ENCODE results near the gene ZNF423.

ZNF423 gene

DNA sequence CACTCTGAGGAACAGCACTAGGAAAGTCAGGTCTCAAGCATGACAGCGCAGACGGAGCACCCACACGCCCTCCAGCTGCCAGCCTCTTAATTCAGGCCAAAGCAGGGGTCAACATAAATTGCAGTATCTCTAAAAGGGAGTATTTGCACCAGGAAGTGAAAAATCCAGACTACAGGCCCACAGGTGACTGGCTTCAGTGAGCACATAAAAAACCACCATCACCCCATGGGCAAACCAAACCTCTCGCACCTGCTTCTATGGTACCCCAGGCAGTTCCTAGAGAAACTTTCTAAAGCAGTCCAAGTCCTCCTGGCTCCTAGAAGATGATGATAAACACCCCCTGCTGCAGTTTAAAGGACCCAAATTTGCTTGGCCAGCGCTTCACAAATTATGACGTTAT lies 129.8 kb downstream of the ZNF423 start:
- DNase-seq (ENCODE audit: low read depth in 2 of 2): no peak

DNA sequence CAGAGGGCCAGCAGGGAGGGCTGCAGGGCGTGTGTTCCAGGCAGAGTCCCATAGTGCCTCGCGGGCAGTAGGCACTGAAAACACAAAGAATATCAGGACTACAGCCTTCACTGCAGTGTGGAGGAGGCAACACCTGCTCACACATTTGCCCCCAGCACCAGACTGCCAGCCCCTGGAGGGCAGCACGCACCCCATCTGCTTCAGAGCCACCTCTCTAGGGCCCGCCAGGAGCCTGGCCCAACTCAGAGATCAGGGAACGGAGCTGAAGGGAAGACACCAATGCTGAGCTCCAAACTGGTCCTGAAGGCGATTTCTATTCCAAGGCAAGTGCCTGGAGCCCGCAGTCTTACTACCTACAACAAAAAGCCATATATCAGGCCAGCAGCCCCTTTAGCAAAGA lies 130.3 kb downstream of the ZNF423 start:
- no peak for DNase-seq (ENCODE audit: low read depth in 2 of 2)

DNA sequence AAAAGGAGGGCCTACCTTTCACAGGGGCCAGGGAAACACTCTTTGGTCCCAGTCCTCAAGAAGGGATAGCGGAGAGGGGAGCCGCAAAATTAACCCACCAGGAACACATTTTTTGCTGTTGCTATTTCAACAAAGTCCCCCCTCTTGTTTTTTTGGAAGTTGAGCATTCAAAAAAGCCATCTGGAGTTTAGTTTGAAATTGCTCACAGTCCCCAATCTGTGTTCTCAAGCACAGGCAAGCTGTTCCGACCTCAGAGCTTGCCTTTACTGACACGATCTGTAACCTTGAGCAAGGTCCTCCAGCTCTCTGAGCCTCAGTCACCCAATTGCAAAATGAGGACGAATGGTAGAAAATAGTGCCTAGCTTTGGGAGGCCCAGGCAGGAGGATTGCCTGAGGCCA lies 131.1 kb downstream of the ZNF423 start:
- DNase-seq (ENCODE audit: low read depth in 2 of 2): no peak

DNA sequence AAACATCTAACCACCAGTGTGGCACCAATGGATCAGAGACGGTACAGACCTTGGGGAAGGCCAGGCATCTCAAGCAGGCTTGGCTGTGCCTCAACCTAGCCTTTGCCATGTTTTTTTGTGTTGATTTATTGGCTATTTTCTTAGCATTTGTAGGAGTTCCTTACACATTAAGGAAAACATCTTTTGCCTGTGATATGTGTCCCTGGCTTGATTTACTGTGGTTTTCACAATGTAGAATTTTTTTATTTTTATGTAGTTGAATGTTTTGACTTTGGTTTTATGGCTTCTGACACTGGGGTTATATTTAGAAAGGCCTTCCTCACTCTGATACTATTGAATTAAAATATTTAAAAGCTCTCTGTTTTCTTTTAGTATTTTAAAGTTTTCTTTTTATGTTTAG lies 132.6 kb downstream of the ZNF423 start:
- no peak for DNase-seq (ENCODE audit: low read depth in 2 of 2)

DNA sequence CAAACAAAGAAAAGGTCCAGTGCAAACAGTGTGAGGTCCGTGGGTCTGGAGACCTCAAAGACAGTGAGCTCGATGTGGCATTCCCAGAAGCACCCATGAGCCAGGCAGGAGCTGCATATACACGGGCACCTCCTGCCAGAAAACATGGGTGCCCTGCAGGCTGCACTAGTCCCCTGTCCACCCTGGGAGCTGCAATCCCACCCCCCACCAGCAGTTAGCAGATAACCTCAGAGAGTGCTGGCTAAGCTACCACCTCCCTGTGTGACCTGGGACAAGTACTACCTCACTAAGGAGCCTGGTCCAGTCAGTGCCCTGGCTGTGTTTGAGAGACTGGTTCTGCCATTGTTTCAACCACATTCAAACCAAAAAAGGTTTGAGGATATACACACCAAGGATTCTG lies 135.7 kb downstream of the ZNF423 start:
- no peak for DNase-seq (ENCODE audit: low read depth in 2 of 2)

DNA sequence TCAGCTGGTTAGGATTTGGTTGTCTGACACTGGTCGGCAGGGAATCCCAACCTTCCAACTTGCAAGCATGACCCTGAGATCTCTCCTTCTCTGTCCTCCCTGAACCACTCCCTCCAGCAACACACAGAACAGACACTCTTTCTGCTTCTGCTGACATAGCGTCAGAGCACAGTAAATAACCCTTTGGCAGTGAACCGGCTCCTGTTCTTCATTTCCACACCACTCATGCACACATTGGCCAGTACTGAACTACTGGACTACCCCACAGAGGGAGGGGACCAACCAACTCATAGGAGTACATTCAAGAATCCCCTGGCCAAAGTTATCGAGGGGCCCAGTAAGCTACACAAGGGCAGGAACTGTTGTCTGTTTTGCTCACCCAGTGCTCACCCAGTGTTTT lies 138.2 kb downstream of the ZNF423 start:
- no peak for DNase-seq (ENCODE audit: low read depth in 2 of 2)

DNA sequence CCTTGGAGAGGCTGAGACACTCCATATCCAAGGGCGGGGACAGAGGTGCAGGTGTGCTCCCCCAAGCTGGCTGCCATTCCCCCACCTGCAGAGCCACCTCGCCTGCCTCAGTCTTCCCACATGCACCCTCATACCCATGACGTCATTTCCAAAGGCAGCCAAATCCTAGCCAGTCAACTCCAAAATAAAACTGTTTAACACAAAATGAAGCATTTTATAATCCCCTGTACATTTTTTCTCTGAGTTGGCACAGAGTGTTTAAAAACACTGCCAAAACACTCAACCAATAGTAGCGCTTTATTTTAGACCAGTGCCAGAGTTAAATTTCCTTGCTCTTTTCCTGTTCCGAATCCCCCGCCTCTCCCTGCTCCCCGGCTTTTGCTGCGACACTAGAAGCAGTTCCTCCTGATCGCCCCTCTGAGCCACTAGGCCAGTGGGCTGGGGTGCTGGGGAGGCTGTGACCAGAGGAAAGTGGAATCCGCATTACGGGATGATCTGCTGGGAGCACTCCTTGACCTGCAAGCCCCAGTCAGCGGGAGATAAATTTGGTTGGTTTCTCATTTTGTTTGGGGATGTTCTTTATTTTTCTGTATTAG lies 139.5 kb downstream of the ZNF423 start:
- no peak for DNase-seq (ENCODE audit: low read depth in 2 of 2)

DNA sequence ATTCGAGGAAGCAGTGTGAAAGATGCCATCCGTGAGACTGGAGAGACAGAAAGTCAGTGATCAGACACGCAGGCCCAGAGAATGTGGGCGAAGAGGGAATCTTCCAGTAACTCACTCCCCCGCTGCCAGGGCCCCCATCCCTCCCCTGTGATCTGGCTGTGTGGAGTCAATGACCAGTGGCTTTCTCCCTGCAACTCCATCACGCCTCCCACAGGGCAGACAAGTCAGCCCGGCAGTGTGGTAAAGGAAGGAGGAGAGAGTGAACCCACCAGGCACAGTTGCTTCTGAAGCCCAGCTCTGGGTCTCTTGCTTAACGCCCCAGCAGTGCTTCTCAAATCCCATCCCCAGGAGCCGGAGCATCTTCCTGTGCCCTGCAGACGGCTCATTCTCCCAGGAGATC lies 142.1 kb downstream of the ZNF423 start:
- DNase-seq (ENCODE audit: low read depth in 2 of 2): no peak

DNA sequence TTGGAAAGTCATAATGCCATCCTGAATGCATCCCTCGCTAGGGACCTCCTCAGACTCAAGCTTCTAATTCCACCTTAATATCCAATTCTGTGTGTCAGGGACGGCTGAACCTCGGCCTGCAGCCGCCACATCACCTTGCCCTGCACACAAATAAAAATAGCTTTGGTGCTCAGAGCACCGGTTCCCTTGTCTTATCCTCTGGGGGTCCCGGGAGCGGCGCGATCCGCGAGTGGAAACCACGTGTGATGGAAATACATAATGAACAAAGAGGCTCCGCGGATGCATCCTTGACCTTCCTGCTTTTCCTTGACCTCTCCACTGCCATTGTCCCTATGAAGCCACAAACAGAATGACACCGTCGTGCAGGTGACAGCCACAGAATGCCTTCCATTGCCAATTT lies 143.4 kb downstream of the ZNF423 start:
- DNase-seq (ENCODE audit: low read depth in 2 of 2): no peak

DNA sequence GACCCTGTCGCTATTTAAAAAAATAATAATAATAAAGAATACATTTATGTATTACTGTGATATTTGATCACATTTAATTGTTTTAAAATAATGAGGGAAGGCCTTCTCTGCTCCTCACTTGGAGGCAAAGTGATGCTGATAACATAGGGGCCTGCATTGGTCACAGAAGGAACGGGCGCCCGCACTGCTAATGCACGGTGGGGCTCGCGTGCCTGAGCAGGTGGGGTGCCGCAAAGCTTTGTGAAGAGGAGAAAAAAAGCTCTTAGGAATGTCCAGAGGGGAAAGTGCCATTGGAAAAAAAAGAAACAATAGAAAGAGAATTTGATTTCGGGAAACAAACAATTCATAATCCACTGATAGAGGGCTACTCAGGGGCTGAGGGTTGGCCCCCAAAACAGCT lies 143.8 kb downstream of the ZNF423 start:
- no peak for DNase-seq (ENCODE audit: low read depth in 2 of 2)

DNA sequence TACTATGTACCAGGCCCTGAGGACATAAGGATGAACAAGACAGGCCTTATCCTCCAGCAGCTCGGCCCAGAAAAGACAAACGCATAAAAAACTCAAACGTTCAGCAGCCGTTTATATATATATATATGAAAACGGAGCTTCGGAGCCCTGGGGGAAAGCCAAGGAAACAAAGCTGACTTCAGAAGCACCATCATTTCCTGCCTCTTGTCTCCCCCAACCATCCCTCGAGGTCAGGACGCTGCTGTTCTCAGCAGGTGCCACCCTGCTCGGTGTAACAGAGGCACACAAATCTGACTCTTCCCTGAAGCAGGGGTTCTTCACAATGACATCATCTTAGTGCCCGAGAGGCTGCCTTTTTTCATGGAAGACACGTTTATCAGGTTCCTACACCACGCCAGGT lies 146.9 kb downstream of the ZNF423 start:
- no peak for DNase-seq (ENCODE audit: low read depth in 2 of 2)

DNA sequence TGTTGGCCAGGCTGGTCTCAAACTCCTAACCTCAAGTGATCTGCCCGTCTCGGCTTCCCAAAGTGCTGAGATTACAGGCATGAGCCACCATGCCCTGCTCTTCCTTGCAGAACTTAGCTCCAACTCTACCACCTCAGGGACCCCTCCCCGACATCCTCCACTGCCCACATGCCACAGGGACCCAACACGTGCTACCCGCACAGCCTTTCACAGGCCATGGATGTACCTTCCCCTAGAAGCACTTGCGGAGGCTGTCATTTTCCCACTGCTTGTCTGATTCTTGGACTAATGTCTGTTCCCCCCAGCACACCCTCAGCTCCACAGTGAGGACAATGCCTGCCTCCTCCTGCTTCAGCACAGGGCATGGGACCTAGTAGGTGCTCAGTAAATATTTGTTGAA lies 147.4 kb downstream of the ZNF423 start:
- DNase-seq (ENCODE audit: low read depth in 2 of 2): no peak

DNA sequence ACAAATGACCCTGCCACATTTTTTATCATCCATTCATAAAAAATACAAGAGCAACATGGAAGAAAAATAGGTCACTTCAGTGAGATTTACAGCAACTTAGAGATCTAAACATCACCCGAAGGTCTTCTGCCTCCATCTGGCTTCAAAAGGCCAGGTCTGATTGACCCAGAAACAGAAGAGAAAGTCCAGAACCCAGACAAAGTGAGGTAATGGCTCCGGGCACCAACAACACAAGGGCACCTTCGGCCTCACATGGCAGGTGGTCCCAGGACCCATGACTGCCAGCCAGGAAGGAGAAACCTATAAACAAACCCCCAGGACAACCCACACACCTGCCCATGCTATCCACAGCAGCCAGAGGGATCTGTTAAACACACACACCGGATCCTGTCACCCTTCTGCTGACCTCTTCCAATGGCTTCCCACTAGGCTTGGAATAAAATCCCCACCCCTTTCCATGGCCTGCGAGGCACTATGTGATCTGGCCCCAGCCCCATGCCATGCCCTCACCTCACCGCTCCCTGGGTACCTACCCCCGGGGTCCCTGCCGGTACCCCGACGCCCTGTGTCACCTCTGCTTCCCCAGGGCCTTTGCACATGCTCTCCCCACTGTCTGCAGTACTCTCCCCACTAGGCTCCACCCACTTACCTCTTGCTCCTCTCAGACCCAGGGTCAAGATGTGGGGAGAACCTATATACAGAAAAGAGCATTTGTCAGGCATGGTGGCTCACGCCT lies 149.1 kb downstream of the ZNF423 start:
- DNase-seq (ENCODE audit: low read depth in 2 of 2): no peak

DNA sequence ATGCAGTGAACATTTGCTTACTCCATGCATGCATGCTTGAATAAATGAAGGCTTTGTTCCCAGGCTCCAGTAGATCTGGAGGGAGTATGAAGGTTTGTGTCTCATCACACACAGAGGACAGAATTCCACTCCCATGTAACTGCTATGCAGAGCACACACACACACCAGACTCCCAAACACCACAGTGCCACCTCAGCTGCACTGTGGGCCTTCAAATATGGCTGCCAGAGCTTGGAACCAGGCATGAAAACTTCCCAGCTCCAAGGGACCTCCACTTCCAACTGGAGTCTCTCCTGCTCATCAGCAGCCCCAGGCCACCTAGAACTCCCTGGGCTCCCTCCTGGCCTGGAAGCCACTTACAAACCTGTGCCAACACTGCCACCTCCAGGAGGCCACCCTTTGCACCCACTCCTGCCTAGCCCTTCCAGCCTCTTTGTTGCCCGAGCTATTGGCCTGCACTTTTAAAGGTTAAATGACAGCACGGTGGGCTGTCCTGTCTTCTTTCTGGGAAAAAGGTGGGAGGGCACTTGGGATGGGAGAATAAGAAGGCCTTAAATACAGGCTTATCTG lies 151.2 kb downstream of the ZNF423 start:
- no peak for DNase-seq (ENCODE audit: low read depth in 2 of 2)

DNA sequence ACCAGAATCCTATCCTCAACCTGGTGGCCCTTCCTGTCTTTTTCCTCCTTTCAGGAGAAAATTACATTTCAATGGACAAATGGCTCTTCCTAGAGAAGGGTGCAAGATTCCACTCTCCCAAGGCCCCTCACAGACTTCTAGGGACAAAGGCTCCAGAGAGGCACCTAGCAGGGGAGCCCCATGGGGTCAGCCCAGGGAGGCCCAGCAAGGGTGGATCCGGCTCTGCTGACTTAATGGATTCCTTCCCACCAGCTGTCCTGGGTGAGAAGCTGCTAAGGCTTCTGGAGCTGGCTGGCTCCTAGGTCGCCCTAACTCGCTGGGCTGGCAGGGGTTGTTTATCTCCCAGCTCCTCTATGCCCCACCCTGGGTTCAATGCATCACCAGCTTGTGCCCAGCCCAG lies 152.4 kb downstream of the ZNF423 start:
- DNase-seq (ENCODE audit: low read depth in 2 of 2): no peak

DNA sequence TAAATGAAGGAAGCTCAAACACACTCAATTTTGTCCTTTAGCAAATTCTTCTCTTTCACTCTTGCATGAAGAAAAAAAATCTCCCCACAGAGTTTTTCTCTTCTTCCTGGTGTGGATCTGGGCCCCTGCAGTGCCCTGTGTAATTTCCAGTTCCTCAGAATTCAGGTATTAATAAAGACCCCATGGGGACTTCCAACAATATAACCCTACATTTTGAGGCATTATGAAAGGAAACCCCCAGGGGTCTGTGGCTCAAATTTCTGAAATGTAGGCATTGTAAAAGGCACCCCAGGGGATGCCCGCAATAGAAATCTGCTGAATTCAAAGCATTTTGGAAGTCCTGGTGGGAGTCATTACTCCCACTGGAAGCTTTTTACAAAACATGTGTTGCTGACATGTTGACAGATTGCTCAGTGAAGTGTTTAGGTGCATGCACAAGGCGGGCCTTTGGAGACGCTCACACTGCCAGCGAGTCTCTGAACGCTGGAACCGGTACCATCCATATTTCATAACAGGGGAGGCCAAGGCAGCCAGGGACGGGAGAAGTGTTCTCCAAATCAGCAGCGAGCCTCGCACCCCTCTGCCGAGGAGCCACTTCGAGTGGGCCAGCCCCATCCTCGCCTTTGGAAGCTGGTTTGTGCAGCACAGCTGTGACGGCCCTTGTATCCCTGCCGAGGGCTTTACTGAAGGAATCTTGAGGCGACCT lies 154.0 kb downstream of the ZNF423 start:
- no peak for DNase-seq (ENCODE audit: low read depth in 2 of 2)

DNA sequence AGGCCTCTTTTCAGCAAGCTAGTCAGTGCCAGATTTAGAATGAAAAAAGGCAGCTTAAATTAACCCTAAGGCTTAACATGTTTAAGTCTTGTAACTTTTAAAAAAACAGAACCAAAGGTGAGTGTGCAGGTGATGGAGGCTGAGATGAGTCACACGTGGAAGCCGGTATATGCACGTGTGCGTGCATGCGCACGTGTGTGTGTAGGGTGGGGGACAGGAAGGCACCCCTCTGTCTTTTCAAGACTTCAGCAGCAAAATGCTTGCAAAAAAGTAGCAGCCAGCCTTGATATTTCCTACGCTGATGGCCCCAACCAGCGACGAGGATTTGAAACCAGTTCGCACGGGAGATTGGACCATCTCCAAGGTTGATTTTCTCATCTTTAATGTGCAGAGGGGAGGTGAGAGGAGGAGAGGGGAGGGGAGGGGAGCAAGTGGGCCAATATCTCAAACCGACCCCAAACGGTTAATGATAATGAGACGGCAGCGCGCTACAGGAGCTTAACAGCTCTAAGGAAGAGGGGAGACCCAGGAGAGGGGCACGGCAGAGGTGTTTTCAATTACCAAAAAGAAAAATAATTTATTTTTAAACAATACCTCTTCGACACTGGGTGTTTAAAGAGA lies 154.7 kb downstream of the ZNF423 start:
- DNase-seq (ENCODE audit: low read depth in 2 of 2): no peak

DNA sequence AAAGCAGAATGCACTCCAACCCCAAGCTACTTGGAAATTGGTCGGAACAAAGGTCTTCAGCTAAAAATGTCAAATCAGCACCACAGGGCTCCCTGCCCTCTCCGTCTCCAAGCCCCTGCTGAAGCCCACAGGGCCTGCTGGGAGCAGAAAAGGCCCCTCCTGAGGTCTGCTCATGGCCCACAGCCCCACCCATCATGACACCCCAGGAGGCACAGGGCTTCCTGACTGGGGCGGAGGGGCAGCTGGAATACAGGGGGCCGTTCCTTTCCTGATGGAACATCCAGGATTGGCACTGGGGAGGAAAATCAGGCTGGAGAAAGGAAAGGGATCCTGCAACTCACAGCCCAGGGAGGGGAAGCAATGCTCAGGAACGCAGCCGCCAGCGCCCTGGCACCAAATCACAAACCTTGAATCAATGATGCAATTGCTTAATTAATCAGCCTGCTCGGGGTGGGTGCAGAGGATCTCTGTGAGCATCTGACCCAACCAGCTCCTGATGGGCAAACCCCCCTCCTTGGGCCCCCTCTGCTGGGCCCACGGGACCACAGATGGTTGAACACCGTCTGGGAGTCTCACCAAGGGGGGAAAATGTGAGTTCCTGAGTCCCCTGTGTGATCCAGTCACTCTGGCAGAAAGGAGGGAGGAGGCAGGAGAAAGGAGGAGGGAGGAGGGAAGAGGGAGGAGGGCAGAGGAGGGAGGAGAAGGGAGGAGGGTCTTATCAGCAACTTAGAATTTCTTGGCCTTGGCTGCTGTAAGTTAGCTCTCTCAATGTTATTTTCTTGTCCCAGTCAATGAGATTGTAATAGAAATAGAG lies 155.5 kb downstream of the ZNF423 start:
- DNase-seq (ENCODE audit: low read depth in 2 of 2): no peak

DNA sequence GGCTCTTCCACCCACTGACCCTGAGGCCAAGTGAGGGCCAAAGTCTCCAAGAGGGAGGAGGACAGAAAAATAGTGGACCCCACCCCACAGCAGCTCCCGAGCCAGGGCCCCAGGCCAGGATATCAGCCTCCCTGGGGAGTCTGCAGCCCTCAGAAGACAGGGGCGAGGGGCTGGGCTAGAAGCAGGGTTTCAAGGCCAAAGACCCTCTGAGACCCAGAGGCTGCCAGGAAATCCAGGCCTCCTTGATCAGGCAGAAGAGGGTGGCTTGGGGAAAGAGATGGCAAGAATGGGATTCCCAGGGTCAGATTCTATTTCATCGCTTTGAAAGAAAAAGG lies 156.1 kb downstream of the ZNF423 start:
- no peak for DNase-seq (ENCODE audit: low read depth in 2 of 2)

DNA sequence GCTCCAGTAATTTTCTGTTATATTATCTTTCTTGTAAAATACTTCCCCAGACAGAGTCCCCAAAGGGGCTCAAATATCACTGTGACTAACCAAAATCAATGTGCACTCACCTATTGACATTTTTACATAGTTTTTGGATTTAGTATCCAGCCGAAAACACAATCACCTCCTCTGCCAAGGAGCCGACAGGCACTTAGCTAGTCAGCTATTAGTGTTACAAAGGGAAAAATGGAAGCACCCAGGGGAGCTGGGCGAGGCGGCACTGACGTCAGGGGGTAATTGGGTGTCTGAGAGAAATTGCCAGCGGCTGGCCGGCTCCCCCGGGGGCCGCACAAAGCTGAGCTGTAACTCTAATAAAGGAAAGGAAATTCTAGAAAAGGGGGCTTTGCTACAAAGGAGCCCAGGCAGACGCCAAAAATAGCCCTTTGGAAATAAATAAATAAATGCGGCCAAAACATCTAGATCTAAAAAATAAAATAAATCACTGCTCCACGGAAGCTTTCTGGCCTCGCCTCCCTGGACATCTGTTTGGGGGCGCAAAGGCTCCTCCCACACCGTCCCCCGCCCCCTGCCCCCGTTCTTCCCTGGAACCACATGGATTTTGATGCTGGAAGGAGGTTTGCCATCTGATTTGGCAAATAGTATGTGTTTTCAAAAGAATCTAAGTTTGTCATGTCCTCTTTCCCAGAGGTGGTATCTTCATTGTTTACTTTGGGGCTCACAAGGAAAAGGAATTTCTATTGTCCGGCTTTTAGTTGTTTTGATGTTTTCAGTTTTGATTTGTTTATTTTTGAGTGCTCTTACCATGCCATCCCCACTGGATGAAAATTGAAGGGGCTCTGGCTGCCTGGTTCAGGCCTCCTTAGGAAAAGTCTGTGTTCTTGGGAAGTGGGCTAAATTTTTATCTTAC lies 156.7 kb downstream of the ZNF423 start:
- no peak for DNase-seq (ENCODE audit: low read depth in 2 of 2)

DNA sequence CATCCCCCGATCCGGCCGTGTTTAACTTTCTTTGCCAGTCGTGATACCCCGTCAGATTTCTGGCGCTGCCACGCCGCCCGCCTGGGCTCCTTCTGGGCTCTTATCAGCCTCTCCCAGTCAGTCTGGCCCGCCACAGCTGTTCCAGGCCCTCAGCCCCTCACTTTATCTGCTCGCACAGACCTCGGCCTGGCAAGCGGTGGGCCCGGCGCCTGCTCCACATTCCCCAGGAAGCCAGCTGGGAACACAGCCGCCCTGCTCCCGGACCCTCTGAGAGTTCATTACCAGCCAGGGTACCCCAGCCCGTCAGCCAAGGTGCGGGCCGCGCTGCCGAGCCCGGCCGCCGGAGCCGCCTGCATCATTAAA lies 157.5 kb downstream of the ZNF423 start:
- DNase-seq (ENCODE audit: low read depth in 2 of 2): no peak

Measured in stimulated activated CD4-positive, alpha-beta T cell treated with anti-CD3 and anti-CD28 coated beads, Interleukin-12 subunit alpha, Interleukin-12 subunit beta, amount 100 ng/mL, for 24 hours (primary cell).